Thymus (tissue), 11 donors: ENCODE data around the gene MYH9. TPM values are rescaled to one million over a fixed set of nuclear protein-coding genes. Genes with fewer than 3 reads are reported as not detected.

Experiments
- DNase-seq, 9 donors: peaks; one replicate each; pipeline ENCODE4 v3.0.0-alpha.2; 2013; ENCODE audit warnings: low spot score in 9 of 9, low read depth in 6 of 9, missing footprints in 1 of 9
- H3K27ac ChIP-seq, 2 donors: one replicate each; pipeline ENCODE4 v1.5.1; 2013; ENCODE audit warnings: control low read depth in 1 of 2, low read depth in 1 of 2, low read length in 1 of 2, mild to moderate bottlenecking in 1 of 2, moderate library complexity in 1 of 2
- H3K27me3 ChIP-seq, 2 donors: one replicate each; pipeline ENCODE4 v1.5.1; 2013; ENCODE audit warnings: low read length in 1 of 2; ENCODE audit not compliant: control insufficient read depth in 2 of 2, insufficient read depth in 1 of 2
- H3K36me3 ChIP-seq, 2 donors: one replicate each; pipeline ENCODE4 v1.5.1; 2013; ENCODE audit warnings: low read length in 1 of 2, mild to moderate bottlenecking in 1 of 2, moderate library complexity in 1 of 2; ENCODE audit not compliant: control insufficient read depth in 2 of 2, insufficient read depth in 2 of 2
- H3K4me1 ChIP-seq, 2 donors: one replicate each; pipeline ENCODE4 v1.5.1; 2013; ENCODE audit warnings: low read length in 2 of 2; ENCODE audit not compliant: control insufficient read depth in 2 of 2, insufficient read depth in 2 of 2
- H3K4me3 ChIP-seq, 2 donors: one replicate each; pipeline ENCODE4 v1.5.1; 2013; ENCODE audit warnings: low read length in 2 of 2, control low read depth in 1 of 2, mild to moderate bottlenecking in 1 of 2
- H3K9me3 ChIP-seq, 2 donors: one replicate each; pipeline ENCODE4 v1.5.1; 2013; ENCODE audit warnings: low read length in 1 of 2, mild to moderate bottlenecking in 1 of 2; ENCODE audit not compliant: control insufficient read depth in 2 of 2, insufficient read depth in 1 of 2
- WGBS: extraction: QIAGEN DNeasy Blood & Tissue Kit; methylation state at CpG from one replicate; pipeline ENCODE4 v1.1.7; 2013; 5-methylcytosine and 5-hydroxymethylcytosine counted together
- polyA plus RNA-seq: library from polyadenylated mRNA; stranded (reverse); fragments of 200-250 nt; gene quantifications from one replicate; pipeline ENCODE4 v1.2.3, GENCODE V29; 2013
- total RNA-seq: library from RNA; stranded (reverse); fragments of 120-200 nt; gene quantifications from one replicate; pipeline ENCODE4 v1.2.4, GENCODE V29; 2013
- donor health status: healthy.

MYH9 gene
- total and polyA plus RNA-seq, 2 donors = 123 to 155 TPM

DNA sequence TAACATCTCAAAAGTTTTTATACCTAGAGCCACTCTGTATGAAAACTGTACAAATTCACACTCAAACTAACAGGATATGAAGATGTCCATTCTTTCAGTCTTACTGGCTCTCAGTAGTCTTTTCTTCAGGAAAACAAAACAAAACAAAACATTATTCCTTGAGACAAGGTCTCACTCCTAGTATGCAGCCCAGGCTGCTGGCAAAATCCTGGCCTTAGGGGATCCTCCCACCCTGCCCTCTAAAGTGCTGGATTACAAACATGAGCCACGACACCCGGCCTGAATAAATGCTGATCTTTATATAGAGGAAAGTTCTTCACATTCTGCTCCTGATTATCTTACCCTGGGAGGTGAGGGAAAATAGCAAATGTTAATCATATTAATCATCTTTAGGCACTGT, 153.6 kb downstream of the MYH9 start:
- peaks cover 7 to 19% of the 10 kb centered on the region in 2 donors for H3K4me1 ChIP-seq
- WGBS = 91% methylated on average over 2 of the region's 2 CpGs
- no peak overlapping the region for H3K27ac ChIP-seq
- peaks cover 37 to 42% of the 10 kb centered on the region in 2 donors for H3K36me3 ChIP-seq
- no peak overlapping the region for H3K4me3 ChIP-seq
- no peak for DNase-seq
- peaks cover 0 to 11% of the 10 kb centered on the region in 2 donors for H3K9me3 ChIP-seq
- no peaks in the 10 kb centered on the region for H3K27me3 ChIP-seq

- no peak for DNase-seq
- Histone ChIP-seq H3K27ac (no peak overlapping the region), H3K36me3 (peaks cover 41 to 44% of the 10 kb centered on the region in 2 donors), H3K4me3 (no peak overlapping the region), H3K27me3 (no peaks in the 10 kb centered on the region), H3K9me3 (peaks cover 0 to 11% of the 10 kb centered on the region in 2 donors), H3K4me1 (peaks cover 7 to 19% of the 10 kb centered on the region in 2 donors)
- WGBS = 98% methylated on average over 7 of the region's 7 CpGs
These were observed 154.0 kb downstream of the MYH9 start for GRCh38 chr22:36233796-36234195.

DNA sequence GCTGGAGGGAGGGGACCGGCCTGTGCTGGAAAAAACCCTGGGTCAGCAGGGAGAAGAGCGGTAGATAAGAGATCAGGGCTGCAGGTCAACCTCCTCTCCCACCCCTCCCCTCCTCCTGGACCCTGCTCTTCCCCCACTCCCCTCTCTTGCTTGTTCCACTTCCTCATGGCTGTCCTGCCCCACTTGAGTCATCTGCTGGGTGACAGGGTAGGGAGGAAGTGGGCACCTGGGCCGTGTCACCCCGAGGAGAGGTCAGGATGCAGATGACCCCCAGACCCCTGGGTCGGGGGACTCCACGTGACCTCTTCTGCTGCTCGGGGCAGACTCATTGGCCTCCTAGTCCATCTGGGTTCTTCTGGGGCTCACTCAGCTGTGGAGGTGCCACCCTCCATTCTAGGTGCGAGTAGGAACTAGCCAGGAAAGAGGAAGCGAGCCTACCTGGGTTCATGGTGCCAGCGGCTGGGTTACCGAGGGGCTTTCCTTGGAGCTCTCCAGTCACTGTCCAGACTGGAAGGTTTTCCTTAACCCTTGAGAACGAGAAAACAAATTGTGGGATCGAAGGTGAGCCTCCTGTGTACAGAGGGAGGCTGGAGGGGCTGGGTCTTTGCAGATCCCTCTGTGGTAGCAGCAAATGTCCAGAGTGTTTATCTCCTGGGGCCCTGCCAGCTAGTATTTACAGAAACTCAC, 154.9 kb downstream of the MYH9 start:
- WGBS = 89% methylated on average over 13 of the region's 13 CpGs
- Histone ChIP-seq H3K36me3 (peaks cover 49% of the 10 kb centered on the region in 2 donors), H3K27me3 (no peaks in the 10 kb centered on the region), H3K4me1 (peaks cover 4 to 10% of the 10 kb centered on the region in 2 donors), H3K4me3 (no peak overlapping the region), H3K27ac (no peak overlapping the region), H3K9me3 (peaks cover 0 to 9% of the 10 kb centered on the region in 2 donors)
- no peak for DNase-seq

Other genes with a start within 250 kb of the MYH9 start
- 35.1 TPM for gene APOL3, start 227.2 kb downstream of the MYH9 start, total RNA-seq
- 42.6 TPM for gene APOL3, start 227.2 kb downstream of the MYH9 start, polyA plus RNA-seq
- 4.8 TPM for gene APOL4, start 186.2 kb downstream of the MYH9 start, total RNA-seq
- 53.0 TPM for gene APOL4, start 186.2 kb downstream of the MYH9 start, polyA plus RNA-seq
- 25.3 TPM for gene APOL2, start 148.4 kb downstream of the MYH9 start, total RNA-seq
- 56.1 TPM for gene APOL2, start 148.4 kb downstream of the MYH9 start, polyA plus RNA-seq
- gene APOL1, start 134.8 kb downstream of the MYH9 start, total RNA-seq = 14.2 TPM
- 62.6 TPM for gene APOL1, start 134.8 kb downstream of the MYH9 start, polyA plus RNA-seq
- gene TXN2, start 93.7 kb upstream of the MYH9 start, total RNA-seq = 40.7 TPM
- gene TXN2, start 93.7 kb upstream of the MYH9 start, polyA plus RNA-seq = 68.7 TPM
- gene FOXRED2, start 119.1 kb upstream of the MYH9 start, total RNA-seq = 3.4 TPM
- gene FOXRED2, start 119.1 kb upstream of the MYH9 start, polyA plus RNA-seq = 2.5 TPM
- gene EIF3D, start 141.2 kb upstream of the MYH9 start, total RNA-seq = 267 TPM
- 185 TPM for gene EIF3D, start 141.2 kb upstream of the MYH9 start, polyA plus RNA-seq